ENCODE results near the gene PLEKHB1. TPM values are rescaled to one million over a fixed set of nuclear protein-coding genes. Genes with fewer than 3 reads are reported as not detected.

PLEKHB1 gene
- polyA plus RNA-seq, 3 donors, result 0.05 to 0.88 (median 0.25) TPM

GRCh38 chr11:73654482-73655021, 8.2 kb downstream of the PLEKHB1 start:
- no peak overlapping the region for H3K4me3 Mint-ChIP-seq
- no peak overlapping the region for H3K27ac Mint-ChIP-seq
- DNase-seq, result no peak
- Histone ChIP-seq H3K4me2 (replicated peaks; ENCODE audit: extremely low read depth, low read length, poor library complexity, severe bottlenecking) (no peak overlapping the region), H3K9me3 (replicated peaks in 1 of 2; ENCODE audit: control insufficient read depth in 1 of 2, insufficient read depth in 1 of 2, low read length in 2 of 2) (no peaks in the 10 kb centered on the region), H3K27me3 (ENCODE audit: control insufficient read depth in 2 of 2, insufficient read depth in 2 of 2, low read length in 2 of 2) (no peaks in the 10 kb centered on the region), H2AFZ (ENCODE audit: insufficient read depth, low read depth, low read length, poor library complexity, severe bottlenecking) (no peak overlapping the region), H3K36me3 (replicated peaks in 1 of 2; ENCODE audit: control insufficient read depth in 1 of 2, insufficient read depth in 2 of 2, low read length in 2 of 2) (no peaks in the 10 kb centered on the region), H4K20me1 (ENCODE audit: insufficient read depth, low read length) (no peaks in the 10 kb centered on the region), H3K4me3 (replicated peaks in 1 of 3; ENCODE audit: low read depth in 2 of 3, low read length in 3 of 3) (no peak overlapping the region), H3K9ac (ENCODE audit: insufficient read depth, low read length, poor library complexity, severe bottlenecking) (no peak overlapping the region), H3K27ac (ENCODE audit: low read depth in 1 of 2, low read length in 2 of 2) (no peak overlapping the region), H3K4me1 (ENCODE audit: control insufficient read depth in 1 of 2, insufficient read depth in 2 of 2, low read length in 2 of 2) (no peaks in the 10 kb centered on the region), H3K79me2 (ENCODE audit: insufficient read depth, low read length) (no peaks in the 10 kb centered on the region)
- H3K9me3 Mint-ChIP-seq, result peaks cover 0 to 2% (median 0%) of the 10 kb centered on the region in 7 donors
- H3K36me3 Mint-ChIP-seq, result no peaks in the 10 kb centered on the region
- intact Hi-C loops (cut with micrococcal nuclease), result no loop called here
- WGBS (ENCODE audit: insufficient coverage), result 94% methylated on average over 7 of the region's 7 CpGs
- TF ChIP-seq CTCF (IDR thresholded peaks at IDR 0.05), result no peak
- H3K4me1 Mint-ChIP-seq, result no peaks in the 10 kb centered on the region
- peaks cover 0 to 15% (median 5%) of the 10 kb centered on the region in 3 donors for H3K27me3 Mint-ChIP-seq (ENCODE audit: low read depth in 3 of 3)

GRCh38 chr11:73655686-73656085, 9.3 kb downstream of the PLEKHB1 start:
- Histone ChIP-seq H3K4me1 (ENCODE audit: control insufficient read depth in 1 of 2, insufficient read depth in 2 of 2, low read length in 2 of 2) (peaks cover 2 to 3% of the 10 kb centered on the region in 2 donors), H3K36me3 (replicated peaks in 1 of 2; ENCODE audit: control insufficient read depth in 1 of 2, insufficient read depth in 2 of 2, low read length in 2 of 2) (no peaks in the 10 kb centered on the region), H3K4me2 (replicated peaks; ENCODE audit: extremely low read depth, low read length, poor library complexity, severe bottlenecking) (no peak overlapping the region), H4K20me1 (ENCODE audit: insufficient read depth, low read length) (no peaks in the 10 kb centered on the region), H3K27ac (ENCODE audit: low read depth in 1 of 2, low read length in 2 of 2) (no peak overlapping the region), H3K9me3 (replicated peaks in 1 of 2; ENCODE audit: control insufficient read depth in 1 of 2, insufficient read depth in 1 of 2, low read length in 2 of 2) (no peaks in the 10 kb centered on the region), H3K9ac (ENCODE audit: insufficient read depth, low read length, poor library complexity, severe bottlenecking) (no peak overlapping the region), H3K4me3 (replicated peaks in 1 of 3; ENCODE audit: low read depth in 2 of 3, low read length in 3 of 3) (no peak overlapping the region), H2AFZ (ENCODE audit: insufficient read depth, low read depth, low read length, poor library complexity, severe bottlenecking) (no peak overlapping the region), H3K27me3 (ENCODE audit: control insufficient read depth in 2 of 2, insufficient read depth in 2 of 2, low read length in 2 of 2) (peaks cover 0 to 4% of the 10 kb centered on the region in 2 donors), H3K79me2 (ENCODE audit: insufficient read depth, low read length) (no peaks in the 10 kb centered on the region)
- no peak for DNase-seq
- Mint-ChIP-seq H3K27ac (peak overlapping the region in 1 of 7 donors; percentile 50), H3K27me3 (ENCODE audit: low read depth in 3 of 3) (peaks cover 3 to 17% (median 6%) of the 10 kb centered on the region in 3 donors), H3K9me3 (no peaks in the 10 kb centered on the region), H3K36me3 (no peaks in the 10 kb centered on the region), H3K4me3 (no peak overlapping the region), H3K4me1 (peaks cover 5% of the 10 kb centered on the region)
- WGBS (ENCODE audit: insufficient coverage), result 88% methylated on average over 6 of the region's 8 CpGs
- TF ChIP-seq CTCF (IDR thresholded peaks at IDR 0.05), result no peak
- intact Hi-C loops (cut with micrococcal nuclease), result no loop called here

Measured in CD14-positive monocyte (primary cell).